HG03095 (cell line): Measurements from ENCODE around the gene GOLPH3.
"Not testable (repeated sequence)": the region's sequence is repeated elsewhere in the genome, so short reads cannot be mapped to it uniquely, and the experiment has no call there.

Source experiments
- ATAC-seq: cut with Tn5 transposase; IDR thresholded peaks from one replicate; pipeline ENCODE4 v1.9.1; 2021; ENCODE audit warnings: moderate library complexity; ENCODE audit not compliant: unreplicated experiment

GOLPH3 gene

DNA sequence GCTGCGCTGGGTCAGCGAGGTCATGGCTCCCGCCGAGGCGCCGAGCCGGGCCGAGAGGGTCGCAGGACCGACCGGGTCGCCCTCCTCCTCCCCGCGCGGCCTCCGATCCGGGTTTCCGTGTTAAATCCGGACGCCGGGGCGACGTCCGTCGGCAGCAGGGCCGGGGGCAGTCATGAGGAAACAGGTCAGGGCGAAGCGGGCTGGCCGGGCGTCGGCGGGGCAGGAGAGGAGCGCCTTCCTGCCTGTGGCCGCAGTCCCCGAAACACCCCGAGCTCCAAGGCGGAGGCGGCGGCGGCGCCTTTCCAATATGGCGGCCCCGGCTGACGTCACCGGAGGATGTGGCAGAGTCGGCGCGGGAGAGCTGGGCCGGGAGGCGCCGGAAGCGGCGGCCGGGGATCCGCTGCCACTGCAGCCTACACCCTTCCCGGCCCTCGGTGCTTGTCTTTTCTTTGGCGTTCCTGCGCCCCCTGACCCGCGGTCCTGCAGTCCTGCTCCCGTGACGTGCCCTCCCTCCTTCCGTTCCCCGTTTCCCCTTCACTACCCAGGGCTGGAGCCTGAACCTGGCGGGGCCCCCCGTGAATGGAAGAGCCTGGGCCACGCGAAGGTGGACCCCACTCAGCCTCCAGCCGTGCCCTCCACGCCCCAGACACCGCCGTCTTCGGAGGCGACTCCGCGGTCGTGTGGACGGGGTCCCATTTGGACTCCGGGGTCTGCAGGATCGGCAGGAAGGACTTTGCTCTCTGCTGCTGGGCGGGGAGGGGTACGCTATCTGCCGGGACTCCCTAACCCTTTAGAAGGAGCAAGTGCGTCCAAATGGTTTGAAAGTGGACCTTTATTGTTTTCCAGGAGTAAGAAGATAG lies at the start of gene GOLPH3:
TSS of gene GOLPH3 (minus strand) at position 309 of the 860 bp plus-strand sequence. CDS start at position 24, 285 bp downstream.
- ATAC-seq: peak; percentile 72

DNA sequence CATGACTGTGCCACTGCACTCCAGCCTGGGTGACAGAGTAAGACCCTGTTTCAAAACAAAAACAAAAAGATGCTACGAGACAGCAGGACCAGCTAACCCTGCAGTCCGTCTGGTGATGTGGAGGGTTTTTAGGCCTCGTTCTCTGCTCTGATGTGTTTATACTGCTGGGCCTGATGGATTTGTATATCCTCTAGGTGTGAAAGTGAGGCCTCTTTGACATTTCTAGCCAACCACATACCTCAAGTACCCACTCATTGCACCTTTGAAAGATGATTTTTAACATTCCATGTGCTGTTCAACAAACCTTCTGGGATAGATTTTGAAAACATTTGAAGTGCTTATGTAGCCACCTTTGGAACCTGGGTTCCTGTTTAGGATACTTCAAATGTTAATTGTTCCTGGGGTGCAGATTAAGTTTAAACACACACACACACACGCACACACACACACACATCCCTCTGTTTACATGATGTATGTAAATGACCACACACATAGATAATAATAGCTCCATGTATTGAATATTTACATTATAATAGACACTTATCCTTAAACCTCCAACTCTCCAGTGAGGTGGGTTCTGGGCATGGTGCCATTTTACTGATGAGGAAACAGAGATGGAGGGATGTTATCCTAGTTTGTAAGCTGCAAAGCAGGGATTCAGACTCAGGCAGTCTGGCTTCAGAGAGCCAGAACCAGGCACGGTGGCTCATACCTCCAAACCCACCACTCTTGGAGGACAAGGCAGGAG lies 48.8 kb upstream of the GOLPH3 start:
- ATAC-seq: no peak

DNA sequence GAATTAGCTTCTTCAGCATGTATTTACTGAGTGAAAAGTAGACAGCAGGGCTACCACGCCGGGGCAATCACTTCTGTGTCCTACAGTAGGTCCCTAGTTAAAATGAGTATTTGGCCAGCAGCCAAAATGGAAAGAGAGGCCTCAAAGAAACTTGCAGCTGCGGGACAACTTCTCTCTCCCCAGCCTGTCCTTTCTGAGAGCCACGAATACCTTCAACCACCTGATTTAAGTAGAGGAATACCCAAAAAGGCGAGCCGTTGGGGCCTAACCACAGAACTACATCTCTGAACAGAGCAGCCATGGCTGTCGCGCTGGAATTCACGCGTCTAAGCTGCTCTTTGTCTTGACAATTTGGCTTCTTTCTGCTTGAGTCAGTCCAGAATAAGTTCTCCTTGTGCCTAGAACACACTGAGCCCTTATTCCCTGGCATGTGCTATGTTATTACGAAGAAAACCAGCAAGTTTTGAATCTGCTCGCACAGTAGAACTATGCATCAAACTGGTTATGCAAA lies 43.8 kb upstream of the GOLPH3 start:
- no peak for ATAC-seq

DNA sequence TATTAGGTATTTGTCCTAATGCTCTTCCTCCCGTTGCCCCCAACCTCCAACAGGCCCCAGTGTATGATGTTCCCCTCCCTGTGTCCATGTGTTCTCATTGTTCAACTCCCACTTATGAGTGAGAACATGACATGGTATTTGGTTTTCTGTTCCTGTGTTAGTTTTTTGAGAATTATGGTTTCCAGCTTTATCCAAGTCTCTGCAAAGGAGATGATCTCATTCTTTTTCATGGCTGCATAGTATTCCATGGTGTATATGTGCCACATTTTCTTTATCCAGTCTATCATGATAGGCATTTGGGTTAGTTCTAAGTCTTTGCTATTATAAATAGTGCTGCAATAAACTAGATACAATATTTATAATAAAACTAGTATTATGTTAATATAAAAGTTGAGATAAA lies 40.2 kb upstream of the GOLPH3 start:
- not testable (repeated sequence) for ATAC-seq

DNA sequence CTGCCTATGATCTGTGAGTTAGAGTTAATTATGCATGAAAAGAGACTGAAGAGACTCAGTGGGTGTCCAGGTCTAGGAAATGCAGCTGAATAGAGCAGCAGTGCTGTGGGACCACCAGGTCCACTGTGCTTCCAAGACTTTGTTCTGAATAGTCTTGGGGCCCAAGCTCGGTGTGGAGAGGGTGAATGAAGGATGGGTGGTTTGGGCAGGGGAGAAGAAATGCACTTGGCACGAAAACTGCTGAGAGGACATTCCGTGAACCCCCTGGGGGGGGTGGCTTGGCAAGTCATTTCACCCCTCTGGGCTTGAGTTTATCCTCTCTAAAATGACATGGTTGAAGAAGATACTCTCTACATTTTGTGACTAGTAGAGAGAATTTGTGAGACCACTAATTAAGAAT lies 36.0 kb upstream of the GOLPH3 start:
- ATAC-seq: no peak

DNA sequence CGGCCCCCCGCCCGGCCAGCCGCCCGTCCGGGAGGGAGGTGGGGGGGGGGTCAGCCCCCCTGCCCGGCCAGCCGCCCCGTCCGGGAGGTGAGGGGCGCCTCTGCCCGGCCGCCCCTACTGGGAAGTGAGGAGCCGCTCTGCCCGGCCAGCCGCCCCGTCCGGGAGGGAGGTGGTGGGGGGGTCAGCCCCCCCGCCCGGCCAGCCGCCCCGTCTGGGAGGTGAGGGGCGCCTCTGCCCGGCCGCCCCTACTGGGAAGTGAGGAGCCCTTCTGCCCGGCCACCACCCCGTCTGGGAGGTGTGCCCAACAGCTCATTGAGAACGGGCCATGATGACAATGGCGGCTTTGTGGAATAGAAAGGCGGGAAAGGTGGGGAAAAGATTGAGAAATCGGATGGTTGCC lies 34.7 kb upstream of the GOLPH3 start:
- ATAC-seq: not testable (repeated sequence)

DNA sequence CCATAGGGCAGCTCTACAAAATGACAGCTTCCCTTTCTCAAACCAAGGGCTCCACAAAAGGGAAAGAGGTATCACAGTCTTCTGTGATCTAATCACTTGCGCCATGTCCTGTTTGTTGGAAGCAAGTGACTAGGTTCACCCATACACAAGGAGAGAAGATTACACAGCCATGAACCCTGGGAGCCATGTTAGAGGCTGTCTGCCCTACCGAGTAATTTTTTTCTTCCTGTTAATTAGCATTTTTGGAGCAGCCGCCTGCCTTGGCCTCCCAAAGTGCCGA lies 33.2 kb upstream of the GOLPH3 start:
- no peak for ATAC-seq

DNA sequence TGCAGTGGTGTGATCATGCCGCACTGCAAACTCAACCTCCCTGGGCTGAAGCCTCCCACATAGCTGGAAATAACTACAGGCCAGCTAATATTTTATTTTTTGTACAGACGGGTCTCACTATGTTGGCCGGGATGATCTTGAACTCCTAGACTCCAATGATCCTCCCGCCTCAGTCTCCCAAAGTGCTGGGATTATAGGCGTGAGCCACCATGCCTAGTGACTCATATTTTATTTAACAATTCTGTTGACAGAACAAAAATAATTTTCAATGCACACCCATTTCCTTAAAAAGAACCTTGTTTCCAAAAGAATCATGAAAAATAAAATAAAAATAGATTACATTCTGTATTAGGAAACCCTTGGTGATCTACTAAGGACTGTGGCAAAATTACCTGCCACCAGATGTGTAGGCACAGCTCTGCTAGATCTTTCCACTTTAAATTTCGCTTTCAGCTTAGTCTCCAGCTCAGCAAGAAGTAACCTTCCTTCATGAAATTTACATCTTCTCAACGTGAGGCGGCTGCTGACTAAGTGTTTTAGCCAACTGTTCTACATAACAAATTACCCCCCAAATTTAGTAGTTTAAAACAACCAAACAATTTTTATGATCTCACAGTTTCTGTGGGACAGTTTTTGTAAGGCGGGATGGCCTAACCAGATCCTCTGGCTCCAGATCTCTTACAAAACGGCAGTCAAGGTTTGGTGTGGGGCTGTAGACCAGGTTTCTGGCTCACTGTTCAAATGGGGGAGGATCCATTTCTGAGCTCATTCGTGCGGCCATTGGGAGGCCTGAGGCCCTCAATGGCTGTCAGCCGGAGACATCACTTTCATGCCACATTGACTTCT lies 32.6 kb upstream of the GOLPH3 start:
- peak; percentile 31 for ATAC-seq

DNA sequence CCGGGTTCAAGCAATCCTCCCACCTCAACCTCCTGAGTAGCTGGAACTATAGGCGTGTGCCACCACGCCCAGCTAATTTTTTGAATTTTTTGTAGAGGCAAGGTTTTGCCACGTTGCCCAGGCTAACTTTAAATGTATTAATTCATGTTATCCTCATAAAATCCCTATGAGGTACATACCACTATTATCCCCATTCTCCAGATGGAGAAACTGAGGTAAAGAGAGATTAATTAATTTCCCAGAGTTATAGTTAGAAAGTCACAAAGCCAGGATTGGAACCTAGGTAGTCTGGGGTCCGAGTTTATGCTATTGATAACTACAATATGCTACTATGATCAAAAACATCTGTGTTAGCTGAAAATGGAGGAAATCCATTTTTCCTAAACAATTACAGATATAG lies 31.9 kb upstream of the GOLPH3 start:
- ATAC-seq: no peak

DNA sequence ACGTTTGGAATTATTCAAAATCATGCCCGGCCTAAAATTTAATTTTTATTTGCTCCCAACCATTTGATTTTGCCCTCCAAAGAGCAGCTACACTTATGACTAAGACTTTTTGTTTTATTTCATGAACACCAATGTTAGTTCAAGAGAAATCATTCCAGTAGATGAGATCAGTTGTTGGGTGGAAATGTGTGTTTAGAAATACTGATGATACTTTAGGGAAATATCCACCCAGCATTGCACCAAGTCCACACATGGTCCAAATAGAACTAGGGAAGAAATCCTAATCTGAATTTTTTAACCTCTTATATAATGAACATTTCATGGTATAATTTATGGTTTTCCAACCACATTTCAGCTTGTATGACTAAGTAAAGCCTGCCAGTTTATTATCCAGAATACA lies 28.3 kb upstream of the GOLPH3 start:
- ATAC-seq: no peak

DNA sequence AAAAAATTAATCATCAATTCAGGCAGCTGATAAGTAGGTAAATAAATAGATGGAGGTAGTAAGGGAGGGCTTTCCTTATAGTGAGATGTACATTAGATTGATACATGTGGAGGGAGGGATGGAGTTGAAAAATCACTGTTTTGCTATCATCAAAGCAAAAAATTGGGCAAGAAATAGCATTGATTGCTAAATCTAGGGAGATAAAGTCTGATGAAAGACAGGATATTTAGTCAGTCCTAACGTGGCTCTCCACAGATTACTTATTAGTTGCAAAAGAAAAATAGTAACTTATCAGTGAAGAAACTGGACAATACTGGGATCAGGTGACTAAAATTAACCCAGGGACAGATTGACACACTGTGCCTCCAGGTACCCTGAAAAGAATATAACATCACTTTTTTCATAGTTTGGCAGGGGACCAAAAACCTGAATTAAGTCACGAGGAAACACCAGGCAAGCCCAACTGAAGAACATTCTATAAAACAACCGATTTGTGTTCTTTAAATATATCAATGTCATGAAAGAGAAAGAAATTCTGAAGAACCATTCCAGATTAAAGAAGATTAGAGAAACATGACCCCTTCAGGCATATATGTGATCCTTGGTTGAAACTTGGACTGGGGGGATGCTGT lies 27.1 kb upstream of the GOLPH3 start:
- ATAC-seq: no peak

DNA sequence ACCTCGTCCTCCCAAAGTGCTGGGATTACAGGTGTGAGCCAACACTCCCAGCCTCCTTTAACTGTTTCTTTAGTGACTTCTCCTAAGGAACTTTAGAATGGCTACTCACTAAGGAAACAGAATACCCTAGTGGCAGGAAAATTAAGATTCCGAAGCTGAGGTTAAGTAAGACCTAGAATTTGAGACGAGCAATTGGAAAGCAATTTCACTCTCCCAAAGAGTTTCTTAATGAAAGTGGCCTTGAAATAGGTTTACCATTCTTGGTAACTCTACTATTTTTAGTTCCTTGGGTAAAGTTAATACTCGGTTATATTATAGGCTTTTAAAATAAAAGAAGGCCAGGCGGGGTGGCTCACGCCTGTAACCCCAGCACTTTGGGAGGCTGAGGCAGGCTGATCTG lies 22.9 kb upstream of the GOLPH3 start:
- ATAC-seq: no peak

DNA sequence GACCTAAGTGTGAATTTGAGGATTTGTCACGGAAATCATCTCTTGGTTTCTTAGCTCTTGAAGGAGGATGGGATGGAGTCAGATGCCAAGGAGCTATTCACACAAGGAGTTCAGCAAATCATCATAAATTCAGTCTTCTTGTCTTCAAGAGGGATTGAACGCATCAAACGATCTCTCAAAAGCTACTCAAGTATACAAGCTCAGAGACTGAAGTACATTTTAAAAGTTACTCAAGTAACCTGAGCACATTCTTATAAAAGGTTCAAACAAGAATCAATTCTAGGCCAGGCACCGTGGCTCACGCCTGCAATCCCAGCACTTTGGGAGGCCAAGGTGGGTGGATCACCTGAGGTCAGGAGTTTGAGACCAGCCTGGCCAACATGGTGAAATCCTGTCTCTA lies 21.1 kb upstream of the GOLPH3 start:
- no peak for ATAC-seq

DNA sequence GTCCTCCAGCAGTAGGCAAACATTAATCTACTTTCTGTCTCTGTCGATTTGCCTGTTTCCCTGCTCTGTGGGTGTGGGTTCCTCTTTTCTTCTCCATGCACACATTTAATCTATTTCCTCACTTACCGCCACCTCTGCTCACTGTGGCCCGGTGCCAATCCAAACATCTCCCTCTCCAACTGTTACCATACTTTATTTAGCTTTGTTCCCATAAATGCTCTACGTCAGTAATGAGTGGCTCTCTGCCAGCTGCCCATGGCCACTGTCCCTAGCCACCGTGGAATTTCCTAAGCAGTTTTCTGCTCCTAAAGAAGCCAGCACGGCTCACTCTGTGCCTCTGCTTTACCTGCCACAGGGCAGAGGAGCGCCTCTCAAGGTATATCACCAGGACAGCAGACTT lies 19.5 kb upstream of the GOLPH3 start:
- peak; percentile 65 for ATAC-seq

DNA sequence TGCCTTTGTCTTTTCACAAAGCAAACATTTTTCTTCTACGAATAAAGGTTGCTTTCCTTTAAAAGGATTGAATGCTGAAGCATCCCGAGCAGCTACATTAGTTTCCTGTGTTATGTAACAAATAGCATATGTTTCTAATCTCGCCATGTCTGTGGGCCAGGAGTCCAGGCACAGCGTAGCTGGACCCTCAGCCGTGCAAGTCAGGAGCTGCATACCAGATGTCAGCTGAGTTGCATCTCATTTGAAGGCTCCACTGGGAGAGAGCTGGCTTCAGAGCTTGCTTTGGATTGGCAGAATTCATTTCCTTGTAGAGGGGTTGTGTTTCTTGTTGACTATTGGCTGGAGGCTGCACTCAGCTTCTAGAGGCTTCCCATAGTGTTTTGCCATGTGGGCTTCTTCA lies 16.0 kb upstream of the GOLPH3 start:
- no peak for ATAC-seq

DNA sequence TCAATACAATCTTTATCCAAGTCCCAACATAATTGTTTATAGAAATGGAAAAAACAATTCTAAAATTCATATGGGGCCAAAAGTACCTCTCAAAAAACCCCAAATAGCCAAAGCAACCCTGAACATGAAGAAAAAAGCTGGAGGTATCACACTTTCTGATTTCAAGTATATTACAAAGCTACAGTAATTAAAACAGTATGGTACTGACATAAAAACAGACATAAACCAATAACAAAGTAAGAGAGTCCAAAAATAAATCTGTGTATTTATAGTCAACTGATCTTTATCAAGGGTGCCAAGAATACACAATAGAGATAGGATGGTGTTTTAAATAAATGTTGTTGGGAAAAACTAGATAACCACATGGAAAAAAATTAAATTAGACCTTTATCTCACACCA lies 13.6 kb upstream of the GOLPH3 start:
- no peak for ATAC-seq

DNA sequence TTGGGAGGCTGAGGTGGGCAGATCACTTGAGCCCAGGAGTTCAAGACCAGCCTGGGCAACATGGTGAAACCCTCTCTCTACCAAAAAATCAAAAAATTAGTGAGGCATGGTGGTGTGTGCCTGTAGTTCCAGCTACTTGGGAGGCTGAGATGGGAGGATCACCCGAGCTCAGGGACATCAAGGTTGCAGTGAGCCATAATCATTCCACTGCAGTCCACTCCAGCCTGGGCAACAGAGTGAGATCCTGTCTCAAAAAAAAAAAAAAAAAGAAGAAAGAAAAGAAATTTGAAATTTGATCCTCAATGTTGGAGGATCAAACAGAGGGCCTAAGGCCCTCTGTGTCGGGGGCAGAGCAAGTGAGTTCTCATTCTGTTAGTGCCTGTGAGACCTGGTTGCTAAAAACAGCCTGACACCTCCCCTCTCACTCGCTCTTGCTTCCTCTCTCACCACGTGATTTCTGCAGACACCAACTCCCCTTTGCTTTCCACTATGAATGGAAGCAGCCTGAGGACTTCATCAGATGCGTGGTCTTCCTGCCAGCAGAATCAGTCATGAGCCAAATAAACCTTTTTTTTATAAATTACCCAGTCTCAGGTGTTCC lies 8.4 kb upstream of the GOLPH3 start:
- ATAC-seq: peak; percentile 86

DNA sequence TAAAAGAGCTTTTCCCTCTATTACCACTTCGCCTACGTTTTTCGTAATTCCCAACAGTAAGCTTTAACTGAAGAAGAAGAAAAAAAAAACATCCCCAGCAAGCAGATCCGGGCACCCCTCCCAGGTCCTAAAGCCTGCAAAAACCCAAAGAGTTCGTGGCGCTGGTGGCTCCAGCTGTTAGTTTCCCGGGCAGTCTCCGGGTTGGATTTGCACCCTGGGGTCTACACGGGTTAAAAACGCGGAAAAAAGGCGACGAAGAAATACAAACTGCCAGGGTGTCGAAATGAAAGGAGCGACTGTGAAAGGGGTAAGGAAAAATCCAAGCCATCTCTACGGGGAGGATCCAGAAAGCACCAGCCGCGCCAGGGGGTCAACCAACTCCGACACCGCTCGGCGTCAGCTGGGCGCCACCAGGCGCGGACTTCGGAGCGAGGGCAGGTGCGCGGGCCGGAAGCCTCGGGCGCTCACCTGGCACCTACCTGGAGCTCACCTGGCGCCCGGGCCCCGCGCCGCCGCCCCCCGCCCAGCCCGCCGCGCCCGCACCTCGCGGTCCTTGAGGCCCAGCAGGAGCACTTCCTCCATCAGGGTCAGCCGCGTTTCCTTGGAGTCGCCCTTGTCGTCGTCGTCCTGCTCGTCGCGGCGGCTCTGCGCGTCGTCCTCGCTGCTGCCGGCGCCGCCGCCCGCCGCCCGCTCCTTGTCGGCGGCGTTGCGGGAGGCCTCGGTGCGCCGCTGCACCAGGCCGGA lies 680 bp downstream of the GOLPH3 start:
- ATAC-seq: peak; percentile 17

DNA sequence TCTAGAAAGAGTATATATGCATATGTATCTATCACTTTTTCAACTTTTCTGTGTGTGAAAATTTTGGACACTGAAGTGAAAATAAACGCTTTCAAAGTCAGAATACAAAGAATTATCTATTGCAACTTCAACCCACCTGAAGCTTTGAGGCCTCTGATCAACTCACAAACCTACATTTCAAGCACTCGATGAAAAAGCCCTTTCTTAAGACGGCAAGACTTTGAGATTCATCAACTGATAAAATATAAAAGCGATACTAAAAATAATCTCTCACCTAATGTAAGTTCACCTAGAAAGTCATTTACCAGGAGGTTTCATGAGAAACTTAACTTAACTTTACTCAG lies 1.2 kb downstream of the GOLPH3 start:
- ATAC-seq: no peak
